Measurements from ENCODE around the gene UBE2L3. TPM values are rescaled to one million over a fixed set of nuclear protein-coding genes. Genes with fewer than 3 reads are reported as not detected.

Gene UBE2L3
- polyA plus RNA-seq, 2 of the 4 experiments (the other 2 are of a cell fraction), result 54.9 to 55.6 TPM

- ChIA-PET CTCF (interaction anchor here (0.6 to 9.7 kb wide), 18 partner anchors 8 to 72 kb away, joined by 3 to 133 read pairs (median 5); partner anchors contain the start of gene SDF2L1), POLR2A (interaction anchor here (0.5 to 1.1 kb wide), 10 partner anchors 9 to 58 kb away, joined by 3 to 30 read pairs (median 4); partner anchors contain the start of genes PPIL2 and SDF2L1)
- ATAC-seq (peak; percentile 90 to 92), DNase-seq (ENCODE audit: low read depth in 1 of 2, low spot score in 1 of 2) (peak; percentile 76 to 92), FAIRE-seq (no peak)
- H3K4me2 ChIP-seq, result peak within 1 kb of the TSS; percentile 99
- H3K27ac ChIP-seq, result peak within 1 kb of the TSS; percentile 98 to 100
- H3K9me3 ChIP-seq, result no peaks in the 10 kb centered on the region
- H3K4me1 ChIP-seq, result peaks cover 9% of the 10 kb centered on the region; the same call in 1 of the 3 replicates
- peak within 1 kb of the TSS; percentile 98 for H3K4me3 ChIP-seq
- WGBS (ENCODE audit: missing lambda C conversion rate), result 1% methylated on average over 20 of the region's 93 CpGs
- TF ChIP-seq RARB (CRISPR knock-in tag; IDR thresholded peaks at IDR 0.05) (no peak), EP300 (IDR thresholded peaks at IDR 0.05) (no peak), RAD21 (conservative IDR thresholded peaks at IDR 0.05 in 1 of 2, IDR thresholded peaks at IDR 0.05 in 1 of 2) (peak in 1 of 2 experiments; percentile 24; a peak in 2 of 5 replicates), HMGXB4 (CRISPR knock-in tag; IDR thresholded peaks at IDR 0.05; ENCODE audit: borderline replicate concordance) (no peak), HDAC2 (IDR thresholded peaks at IDR 0.05) (no peak), GATA3 (IDR thresholded peaks at IDR 0.05; ENCODE audit: borderline replicate concordance) (no peak), FOXS1 (CRISPR knock-in tag; IDR thresholded peaks at IDR 0.05) (peak; percentile 67; the same call in 1 of the 2 replicates), NPAS2 (CRISPR knock-in tag; IDR thresholded peaks at IDR 0.05; ENCODE audit: borderline replicate concordance) (peak; percentile 86), MYC (IDR thresholded peaks at IDR 0.05; ENCODE audit: borderline replicate concordance, low read length) (peak; percentile 98), FOSB (CRISPR knock-in tag; IDR thresholded peaks at IDR 0.05) (0 out of 2 replicates have a peak, but pooled peaks have one; percentile 25), RFX5 (IDR thresholded peaks at IDR 0.05) (no peak), NFE2L2 (conservative IDR thresholded peaks at IDR 0.05; ENCODE audit: low read length) (no peak), BCL3 (IDR thresholded peaks at IDR 0.05) (peak; percentile 43; the same call in 1 of the 3 replicates), BHLHE40 (IDR thresholded peaks at IDR 0.05; ENCODE audit: low read depth, low read length) (peak; percentile 85), TP53 (CRISPR knock-in tag; IDR thresholded peaks at IDR 0.05) (0 out of 2 replicates have a peak, but pooled peaks have one; percentile 2), KDM5A (IDR thresholded peaks at IDR 0.05) (no peak), HEYL (CRISPR knock-in tag; IDR thresholded peaks at IDR 0.05) (no peak), JUN (IDR thresholded peaks at IDR 0.05) (peak in 1 of 2 experiments; percentile 46; a peak in 2 of 5 replicates), ESRRA (IDR thresholded peaks at IDR 0.05; ENCODE audit: borderline replicate concordance, low read length) (no peak), POLR2A (IDR thresholded peaks at IDR 0.05; ENCODE audit: low read length) (peak; percentile 79), ZSCAN20 (CRISPR knock-in tag; IDR thresholded peaks at IDR 0.05) (no peak), E2F6 (IDR thresholded peaks at IDR 0.05; ENCODE audit: borderline replicate concordance, low read depth) (peak; percentile 95), EHF (CRISPR knock-in tag; IDR thresholded peaks at IDR 0.05) (peak; percentile 42; the same call in 1 of the 2 replicates), CBX8 (IDR thresholded peaks at IDR 0.05) (no peak), KDM1A (IDR thresholded peaks at IDR 0.05; ENCODE audit: low read depth) (no peak), HOXB13 (CRISPR knock-in tag; IDR thresholded peaks at IDR 0.05; ENCODE audit: low read depth) (peak; percentile 96), MAX (IDR thresholded peaks at IDR 0.05) (peak; percentile 100), PHF8 (IDR thresholded peaks at IDR 0.05; ENCODE audit: borderline replicate concordance, low read depth) (peak; percentile 82), ZC3H11A (IDR thresholded peaks at IDR 0.05) (no peak), SREBF2 (IDR thresholded peaks at IDR 0.05) (no peak)
- TF ChIP-seq, protein P1, sequence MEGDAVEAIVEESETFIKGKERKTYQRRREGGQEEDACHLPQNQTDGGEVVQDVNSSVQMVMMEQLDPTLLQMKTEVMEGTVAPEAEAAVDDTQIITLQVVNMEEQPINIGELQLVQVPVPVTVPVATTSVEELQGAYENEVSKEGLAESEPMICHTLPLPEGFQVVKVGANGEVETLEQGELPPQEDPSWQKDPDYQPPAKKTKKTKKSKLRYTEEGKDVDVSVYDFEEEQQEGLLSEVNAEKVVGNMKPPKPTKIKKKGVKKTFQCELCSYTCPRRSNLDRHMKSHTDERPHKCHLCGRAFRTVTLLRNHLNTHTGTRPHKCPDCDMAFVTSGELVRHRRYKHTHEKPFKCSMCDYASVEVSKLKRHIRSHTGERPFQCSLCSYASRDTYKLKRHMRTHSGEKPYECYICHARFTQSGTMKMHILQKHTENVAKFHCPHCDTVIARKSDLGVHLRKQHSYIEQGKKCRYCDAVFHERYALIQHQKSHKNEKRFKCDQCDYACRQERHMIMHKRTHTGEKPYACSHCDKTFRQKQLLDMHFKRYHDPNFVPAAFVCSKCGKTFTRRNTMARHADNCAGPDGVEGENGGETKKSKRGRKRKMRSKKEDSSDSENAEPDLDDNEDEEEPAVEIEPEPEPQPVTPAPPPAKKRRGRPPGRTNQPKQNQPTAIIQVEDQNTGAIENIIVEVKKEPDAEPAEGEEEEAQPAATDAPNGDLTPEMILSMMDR (IDR thresholded peaks at IDR 0.05), result peak; percentile 54
- TF ChIP-seq, protein P2, sequence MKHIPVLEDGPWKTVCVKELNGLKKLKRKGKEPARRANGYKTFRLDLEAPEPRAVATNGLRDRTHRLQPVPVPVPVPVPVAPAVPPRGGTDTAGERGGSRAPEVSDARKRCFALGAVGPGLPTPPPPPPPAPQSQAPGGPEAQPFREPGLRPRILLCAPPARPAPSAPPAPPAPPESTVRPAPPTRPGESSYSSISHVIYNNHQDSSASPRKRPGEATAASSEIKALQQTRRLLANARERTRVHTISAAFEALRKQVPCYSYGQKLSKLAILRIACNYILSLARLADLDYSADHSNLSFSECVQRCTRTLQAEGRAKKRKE (CRISPR knock-in tag; IDR thresholded peaks at IDR 0.05; ENCODE audit: low read depth), result peak; percentile 74
- TF ChIP-seq, protein P3, sequence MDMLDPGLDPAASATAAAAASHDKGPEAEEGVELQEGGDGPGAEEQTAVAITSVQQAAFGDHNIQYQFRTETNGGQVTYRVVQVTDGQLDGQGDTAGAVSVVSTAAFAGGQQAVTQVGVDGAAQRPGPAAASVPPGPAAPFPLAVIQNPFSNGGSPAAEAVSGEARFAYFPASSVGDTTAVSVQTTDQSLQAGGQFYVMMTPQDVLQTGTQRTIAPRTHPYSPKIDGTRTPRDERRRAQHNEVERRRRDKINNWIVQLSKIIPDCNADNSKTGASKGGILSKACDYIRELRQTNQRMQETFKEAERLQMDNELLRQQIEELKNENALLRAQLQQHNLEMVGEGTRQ (IDR thresholded peaks at IDR 0.05), result no peak
These were observed 62.0 kb downstream of the UBE2L3 start, which contains the start of gene YDJC for GRCh38 chr22:21629255-21630149. Gene YDJC (minus strand): TSS chr22:21630022. CDS start chr22:21630014, 8 bp downstream.

Data from A549 (cell line).